HEK293 (cell line): Measurements from ENCODE around the gene ZNF232.

Experiments
- CTCF ChIA-PET: fragments of 350-600 bp; formaldehyde crosslinking; extraction: SDS; loops from one replicate; lab custom pipeline; 2021; ENCODE audit warnings: antibody characterized with exemption; lab: Yijun Ruan, JAX
- POLR2A ChIA-PET: fragments of 300-600 bp; formaldehyde crosslinking; extraction: SDS; loops from one replicate; lab custom pipeline; 2020; ENCODE audit warnings: antibody characterized with exemption, inconsistent platforms; lab: Yijun Ruan, JAX
- H3K27ac ChIP-seq: fragments of 200-500 bp; sonication (Bioruptor generic); 2 replicates; pipeline ENCODE4 v1.5.1; 2014; ENCODE audit warnings: low read depth, low read length, control low read depth, inconsistent platforms; ENCODE audit errors: extremely low read depth
- H3K36me3 ChIP-seq, 2 experiments: fragments of 200-500 bp in 1 of 2; sonication (Bioruptor generic) in 1 of 2; 1 replicate in 1 of 2; 2 replicates in 1 of 2; pipeline ENCODE4 v1.5.1; 2014 to 2017; ENCODE audit warnings: inconsistent platforms in 2 of 2, low read length in 2 of 2; ENCODE audit not compliant: control insufficient read depth in 2 of 2, insufficient read depth in 1 of 2
- H3K4me1 ChIP-seq: fragments of 200-500 bp; sonication (Bioruptor generic); 2 replicates; pipeline ENCODE4 v1.5.1; 2014; ENCODE audit warnings: mild to moderate bottlenecking, low read length, inconsistent platforms; ENCODE audit not compliant: control insufficient read depth, insufficient read depth
- H3K4me3 ChIP-seq: 2 replicates; pipeline ENCODE4 v1.5.1; 2011; ENCODE audit warnings: low read depth, mild to moderate bottlenecking, control low read depth, low read length, moderate library complexity
- H3K9me3 ChIP-seq: fragments of 200-500 bp; sonication (Bioruptor generic); 2 replicates; pipeline ENCODE4 v1.5.1; 2014; ENCODE audit warnings: low read depth, low read length, inconsistent platforms; ENCODE audit not compliant: control insufficient read depth, insufficient read depth
- MZF1 ChIP-seq: fragments of 450-650 bp; formaldehyde crosslinking; IDR thresholded peaks from 2 replicates; pipeline ENCODE4 v1.5.1; 2017; ENCODE audit warnings: missing biosample characterization, missing genetic modification characterization, borderline replicate concordance
- SCRT1 ChIP-seq: fragments of 450-650 bp; formaldehyde crosslinking; IDR thresholded peaks from 2 replicates; pipeline ENCODE4 v1.5.1; 2016; ENCODE audit warnings: missing biosample characterization, missing genetic modification characterization, borderline replicate concordance
- SP2 ChIP-seq: fragments of 450-650 bp; formaldehyde crosslinking; IDR thresholded peaks from 2 replicates; pipeline ENCODE4 v1.5.1; 2016; ENCODE audit warnings: missing biosample characterization, missing genetic modification characterization
- SP7 ChIP-seq: fragments of 450-650 bp; formaldehyde crosslinking; IDR thresholded peaks from 2 replicates; pipeline ENCODE4 v1.5.1; 2016; ENCODE audit warnings: missing biosample characterization, missing genetic modification characterization
- TCF7L2 ChIP-seq: IDR thresholded peaks from 2 replicates; pipeline ENCODE4 v1.6.1; 2011; ENCODE audit warnings: low read depth, mild to moderate bottlenecking, inconsistent platforms, low read length, moderate library complexity, borderline replicate concordance
- WT1 ChIP-seq: fragments of 450-650 bp; formaldehyde crosslinking; IDR thresholded peaks from 2 replicates; pipeline ENCODE4 v1.5.1; 2016; ENCODE audit warnings: missing biosample characterization, missing genetic modification characterization
- YY1 ChIP-seq: fragments of 450-650 bp; formaldehyde crosslinking; IDR thresholded peaks from 2 replicates; pipeline ENCODE4 v1.5.1; 2018; ENCODE audit warnings: missing biosample characterization, missing genetic modification characterization
- ZFP3 ChIP-seq: fragments of 450-650 bp; formaldehyde crosslinking; IDR thresholded peaks from 2 replicates; pipeline ENCODE4 v1.5.1; 2016; ENCODE audit warnings: low read depth, missing biosample characterization, missing genetic modification characterization
- ZNF157 ChIP-seq: fragments of 450-650 bp; formaldehyde crosslinking; IDR thresholded peaks from 2 replicates; pipeline ENCODE4 v1.5.1; 2016; ENCODE audit warnings: missing biosample characterization, missing genetic modification characterization
- ZNF202 ChIP-seq: fragments of 450-650 bp; formaldehyde crosslinking; IDR thresholded peaks from 2 replicates; pipeline ENCODE4 v1.5.1; 2016; ENCODE audit warnings: missing biosample characterization, missing genetic modification characterization, borderline replicate concordance
- ZNF239 ChIP-seq: fragments of 450-650 bp; formaldehyde crosslinking; IDR thresholded peaks from 2 replicates; pipeline ENCODE4 v1.5.1; 2016; ENCODE audit warnings: missing biosample characterization, missing genetic modification characterization
- ZNF350 ChIP-seq: fragments of 450-650 bp; formaldehyde crosslinking; IDR thresholded peaks from 2 replicates; pipeline ENCODE4 v1.5.0; 2017; ENCODE audit warnings: missing biosample characterization, mild to moderate bottlenecking, missing genetic modification characterization
- ZNF354C ChIP-seq: fragments of 450-650 bp; formaldehyde crosslinking; IDR thresholded peaks from 2 replicates; pipeline ENCODE4 v1.5.1; 2016; ENCODE audit warnings: missing biosample characterization, missing genetic modification characterization, low read depth, borderline replicate concordance
- ZNF391 ChIP-seq: fragments of 450-650 bp; formaldehyde crosslinking; IDR thresholded peaks from 2 replicates; pipeline ENCODE4 v1.5.1; 2016; ENCODE audit warnings: low read depth, missing biosample characterization, missing genetic modification characterization, borderline replicate concordance
- ZNF510 ChIP-seq: fragments of 450-650 bp; formaldehyde crosslinking; IDR thresholded peaks from 2 replicates; pipeline ENCODE4 v1.5.1; 2018; ENCODE audit warnings: mild to moderate bottlenecking, missing genetic modification characterization, missing biosample characterization; ENCODE audit not compliant: insufficient replicate concordance
- ZNF544 ChIP-seq: fragments of 450-650 bp; formaldehyde crosslinking; IDR thresholded peaks from 2 replicates; pipeline ENCODE4 v1.5.0; 2017; ENCODE audit warnings: missing biosample characterization, missing genetic modification characterization
- ZNF670 ChIP-seq: fragments of 450-650 bp; formaldehyde crosslinking; IDR thresholded peaks from 2 replicates; pipeline ENCODE4 v1.5.1; 2016; ENCODE audit warnings: missing biosample characterization, missing genetic modification characterization, low read depth
- ZNF76 ChIP-seq: fragments of 450-650 bp; formaldehyde crosslinking; IDR thresholded peaks from 2 replicates; pipeline ENCODE4; 2016; ENCODE audit warnings: low read depth, missing biosample characterization, missing genetic modification characterization, borderline replicate concordance
- ZNF837 ChIP-seq: fragments of 450-650 bp; formaldehyde crosslinking; IDR thresholded peaks from 2 replicates; pipeline ENCODE4 v1.5.1; 2016; ENCODE audit warnings: missing biosample characterization, missing genetic modification characterization
- ZSCAN16 ChIP-seq: fragments of 450-650 bp; formaldehyde crosslinking; IDR thresholded peaks from 2 replicates; pipeline ENCODE4 v1.5.1; 2016; ENCODE audit warnings: missing biosample characterization, missing genetic modification characterization
- TF ChIP-seq, protein P1 (sequence below): fragments of 450-650 bp; formaldehyde crosslinking; IDR thresholded peaks from 2 replicates; pipeline ENCODE4 v1.5.1; 2016; ENCODE audit warnings: missing biosample characterization, missing genetic modification characterization
- TF ChIP-seq, protein P2 (sequence below): fragments of 450-650 bp; formaldehyde crosslinking; IDR thresholded peaks from 2 replicates; pipeline ENCODE4 v1.5.1; 2016; ENCODE audit warnings: missing biosample characterization, missing genetic modification characterization
- TF ChIP-seq, protein P3 (sequence below): fragments of 450-650 bp; formaldehyde crosslinking; IDR thresholded peaks from 2 replicates; pipeline ENCODE4 v1.5.1; 2016; ENCODE audit warnings: missing biosample characterization, missing genetic modification characterization

ZNF232 gene

DNA sequence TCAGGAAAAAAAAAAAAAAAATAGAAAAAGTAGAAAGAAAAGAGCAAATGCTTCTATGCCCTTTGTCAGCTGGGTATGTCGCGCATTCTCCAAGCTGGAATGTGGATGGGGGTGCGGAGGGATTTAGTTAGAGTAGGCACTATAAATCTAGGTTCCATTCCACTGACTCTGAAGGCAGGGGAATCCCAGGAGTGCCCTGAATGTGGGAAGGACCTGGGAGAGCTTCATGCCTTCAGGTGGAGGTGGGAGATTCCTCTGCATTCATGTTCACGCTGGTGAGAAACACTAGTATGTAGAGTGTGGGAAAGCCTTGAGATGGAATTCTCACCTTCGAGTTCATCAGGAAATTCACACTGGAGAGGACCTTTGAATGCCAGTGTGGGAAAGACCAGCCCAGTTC lies 12.4 kb downstream of the ZNF232 start:
- CTCF ChIA-PET, result no interaction called here
- H3K4me3 ChIP-seq, result no peak overlapping the region
- POLR2A ChIA-PET, result no interaction called here
- no peaks in the 10 kb centered on the region for H3K4me1 ChIP-seq
- TF ChIP-seq ZNF350, result no peak
- TF ChIP-seq, protein P1, sequence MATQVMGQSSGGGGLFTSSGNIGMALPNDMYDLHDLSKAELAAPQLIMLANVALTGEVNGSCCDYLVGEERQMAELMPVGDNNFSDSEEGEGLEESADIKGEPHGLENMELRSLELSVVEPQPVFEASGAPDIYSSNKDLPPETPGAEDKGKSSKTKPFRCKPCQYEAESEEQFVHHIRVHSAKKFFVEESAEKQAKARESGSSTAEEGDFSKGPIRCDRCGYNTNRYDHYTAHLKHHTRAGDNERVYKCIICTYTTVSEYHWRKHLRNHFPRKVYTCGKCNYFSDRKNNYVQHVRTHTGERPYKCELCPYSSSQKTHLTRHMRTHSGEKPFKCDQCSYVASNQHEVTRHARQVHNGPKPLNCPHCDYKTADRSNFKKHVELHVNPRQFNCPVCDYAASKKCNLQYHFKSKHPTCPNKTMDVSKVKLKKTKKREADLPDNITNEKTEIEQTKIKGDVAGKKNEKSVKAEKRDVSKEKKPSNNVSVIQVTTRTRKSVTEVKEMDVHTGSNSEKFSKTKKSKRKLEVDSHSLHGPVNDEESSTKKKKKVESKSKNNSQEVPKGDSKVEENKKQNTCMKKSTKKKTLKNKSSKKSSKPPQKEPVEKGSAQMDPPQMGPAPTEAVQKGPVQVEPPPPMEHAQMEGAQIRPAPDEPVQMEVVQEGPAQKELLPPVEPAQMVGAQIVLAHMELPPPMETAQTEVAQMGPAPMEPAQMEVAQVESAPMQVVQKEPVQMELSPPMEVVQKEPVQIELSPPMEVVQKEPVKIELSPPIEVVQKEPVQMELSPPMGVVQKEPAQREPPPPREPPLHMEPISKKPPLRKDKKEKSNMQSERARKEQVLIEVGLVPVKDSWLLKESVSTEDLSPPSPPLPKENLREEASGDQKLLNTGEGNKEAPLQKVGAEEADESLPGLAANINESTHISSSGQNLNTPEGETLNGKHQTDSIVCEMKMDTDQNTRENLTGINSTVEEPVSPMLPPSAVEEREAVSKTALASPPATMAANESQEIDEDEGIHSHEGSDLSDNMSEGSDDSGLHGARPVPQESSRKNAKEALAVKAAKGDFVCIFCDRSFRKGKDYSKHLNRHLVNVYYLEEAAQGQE (tag by site-specific recombination), result no peak
- TF ChIP-seq MZF1 (tag by site-specific recombination), result no peak
- no peak for TF ChIP-seq ZNF837 (tag by site-specific recombination)
- TF ChIP-seq SP2 (tag by site-specific recombination), result no peak
- H3K9me3 ChIP-seq, result no peaks in the 10 kb centered on the region; the same call in 1 of the 2 replicates
- no peak overlapping the region for H3K27ac ChIP-seq
- H3K36me3 ChIP-seq, result no peaks in the 10 kb centered on the region

DNA sequence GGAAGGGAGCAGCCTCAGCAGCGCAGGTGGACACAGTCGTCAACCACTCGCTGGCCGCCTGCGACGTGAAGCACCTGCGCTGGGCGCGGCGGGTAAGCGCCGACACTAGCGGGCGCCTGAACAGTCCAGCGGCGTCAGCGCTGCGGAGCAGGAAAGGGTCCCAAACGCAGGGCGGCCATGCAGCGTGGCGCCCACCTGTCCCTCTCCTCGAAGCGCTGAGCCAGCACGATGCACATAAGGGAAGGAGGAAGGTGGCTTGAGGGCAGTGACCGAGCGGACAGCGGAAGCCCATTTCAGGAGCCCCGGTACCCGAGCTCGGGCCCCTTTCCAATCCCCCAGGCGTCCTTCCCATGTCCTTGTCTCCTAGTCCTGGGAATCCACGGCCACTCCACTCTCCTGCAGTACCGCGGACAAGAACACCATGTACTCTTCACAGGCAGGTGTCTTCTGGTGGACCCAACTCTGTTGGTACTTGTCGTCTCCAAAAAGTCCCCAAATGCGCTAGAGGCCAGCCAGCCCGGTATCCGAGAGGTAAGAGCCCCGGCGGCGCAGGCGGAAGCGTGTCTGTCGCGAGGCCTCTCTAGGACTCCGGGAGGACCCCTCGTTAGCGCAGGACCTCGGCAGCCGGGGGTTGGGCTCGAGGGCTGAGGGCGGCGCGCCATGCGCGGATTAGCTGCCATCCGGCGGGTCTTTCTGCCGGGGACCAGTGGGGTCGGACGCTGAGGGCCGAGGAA lies 14.4 kb downstream of the ZNF232 start:
- Histone ChIP-seq H3K4me3 (no peak overlapping the region), H3K27ac (no peak overlapping the region), H3K36me3 (no peaks in the 10 kb centered on the region), H3K9me3 (peaks cover 3% of the 10 kb centered on the region), H3K4me1 (no peaks in the 10 kb centered on the region)
- POLR2A ChIA-PET, result no interaction called here
- CTCF ChIA-PET, result interaction anchor here (0.6 kb wide), 1 partner anchor 111 kb away, joined by 4 read pairs; no protein-coding TSS in a partner anchor
- TF ChIP-seq WT1 (tag by site-specific recombination) (no peak), ZFP3 (tag by site-specific recombination) (no peak), SP7 (tag by site-specific recombination) (no peak), ZNF239 (tag by site-specific recombination) (no peak)
- TF ChIP-seq, protein P2, sequence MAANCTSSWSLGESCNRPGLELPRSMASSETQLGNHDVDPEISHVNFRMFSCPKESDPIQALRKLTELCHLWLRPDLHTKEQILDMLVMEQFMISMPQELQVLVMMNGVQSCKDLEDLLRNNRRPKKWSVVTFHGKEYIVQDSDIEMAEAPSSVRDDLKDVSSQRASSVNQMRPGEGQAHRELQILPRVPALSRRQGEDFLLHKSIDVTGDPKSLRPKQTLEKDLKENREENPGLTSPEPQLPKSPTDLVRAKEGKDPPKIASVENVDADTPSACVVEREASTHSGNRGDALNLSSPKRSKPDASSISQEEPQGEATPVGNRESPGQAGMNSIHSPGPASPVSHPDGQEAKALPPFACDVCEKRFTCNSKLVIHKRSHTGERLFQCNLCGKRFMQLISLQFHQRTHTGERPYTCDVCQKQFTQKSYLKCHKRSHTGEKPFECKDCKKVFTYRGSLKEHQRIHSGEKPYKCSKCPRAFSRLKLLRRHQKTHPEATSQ (tag by site-specific recombination), result no peak
- TF ChIP-seq, protein P3, sequence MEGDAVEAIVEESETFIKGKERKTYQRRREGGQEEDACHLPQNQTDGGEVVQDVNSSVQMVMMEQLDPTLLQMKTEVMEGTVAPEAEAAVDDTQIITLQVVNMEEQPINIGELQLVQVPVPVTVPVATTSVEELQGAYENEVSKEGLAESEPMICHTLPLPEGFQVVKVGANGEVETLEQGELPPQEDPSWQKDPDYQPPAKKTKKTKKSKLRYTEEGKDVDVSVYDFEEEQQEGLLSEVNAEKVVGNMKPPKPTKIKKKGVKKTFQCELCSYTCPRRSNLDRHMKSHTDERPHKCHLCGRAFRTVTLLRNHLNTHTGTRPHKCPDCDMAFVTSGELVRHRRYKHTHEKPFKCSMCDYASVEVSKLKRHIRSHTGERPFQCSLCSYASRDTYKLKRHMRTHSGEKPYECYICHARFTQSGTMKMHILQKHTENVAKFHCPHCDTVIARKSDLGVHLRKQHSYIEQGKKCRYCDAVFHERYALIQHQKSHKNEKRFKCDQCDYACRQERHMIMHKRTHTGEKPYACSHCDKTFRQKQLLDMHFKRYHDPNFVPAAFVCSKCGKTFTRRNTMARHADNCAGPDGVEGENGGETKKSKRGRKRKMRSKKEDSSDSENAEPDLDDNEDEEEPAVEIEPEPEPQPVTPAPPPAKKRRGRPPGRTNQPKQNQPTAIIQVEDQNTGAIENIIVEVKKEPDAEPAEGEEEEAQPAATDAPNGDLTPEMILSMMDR, result no peak
- TF ChIP-seq, all 188 proteins: peak for 0

DNA sequence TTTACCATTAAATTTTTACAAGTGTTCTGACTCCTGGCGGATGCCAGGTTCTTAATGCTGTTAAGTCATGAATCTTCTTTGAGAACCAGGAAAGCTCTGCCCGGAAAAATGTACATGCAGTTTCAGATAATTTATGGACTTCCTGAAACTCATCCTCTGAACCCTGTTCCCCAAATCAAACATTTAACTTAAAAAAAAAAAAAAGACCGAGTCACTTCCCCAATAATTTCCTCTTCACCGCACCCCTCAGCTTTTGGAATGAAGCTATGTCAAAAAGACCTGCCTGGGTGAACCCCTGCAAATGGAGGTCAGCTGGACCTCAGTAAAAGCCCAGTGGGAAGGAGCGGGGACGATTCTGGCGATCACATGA lies 15.0 kb downstream of the ZNF232 start:
- no peak overlapping the region for H3K4me3 ChIP-seq
- H3K4me1 ChIP-seq, result no peaks in the 10 kb centered on the region
- no peaks in the 10 kb centered on the region for H3K36me3 ChIP-seq
- H3K9me3 ChIP-seq, result peaks cover 3% of the 10 kb centered on the region
- POLR2A ChIA-PET, result no interaction called here
- CTCF ChIA-PET, result interaction anchor here (0.6 kb wide), 1 partner anchor 110 kb away, joined by 4 read pairs; no protein-coding TSS in a partner anchor
- H3K27ac ChIP-seq, result no peak overlapping the region
- TF ChIP-seq SP7 (tag by site-specific recombination), result no peak
- TF ChIP-seq TCF7L2, result no peak
- TF ChIP-seq ZNF544 (tag by site-specific recombination), result no peak
- no peak for TF ChIP-seq ZSCAN16 (tag by site-specific recombination)
- no peak for TF ChIP-seq ZNF670 (tag by site-specific recombination)
- TF ChIP-seq ZNF202 (tag by site-specific recombination), result no peak
- TF ChIP-seq ZNF157 (tag by site-specific recombination), result no peak
- TF ChIP-seq SCRT1, result no peak
- no peak for TF ChIP-seq ZNF510 (tag by site-specific recombination)
- TF ChIP-seq YY1 (tag by site-specific recombination), result no peak
- no peak for TF ChIP-seq ZNF76 (tag by site-specific recombination)
- TF ChIP-seq ZNF391 (tag by site-specific recombination), result no peak
- no peak for TF ChIP-seq ZNF354C
